NB4 (cell line): Measurements from ENCODE around the gene EPPIN.
A peak's percentile ranks its signal among the peaks of the same experiment; 100 is the strongest.

Source experiments
- DNase-seq: peaks from one replicate; pipeline ENCODE4 v3.0.0; 2010; ENCODE audit warnings: low read depth
- H3K4me3 ChIP-seq: one replicate; pipeline ENCODE4 v1.5.1; 2011; ENCODE audit warnings: mild to moderate bottlenecking, low read depth, low read length, moderate library complexity
- CTCF ChIP-seq: IDR thresholded peaks from one replicate; pipeline ENCODE4 v1.5.1; 2012; ENCODE audit warnings: low read depth, low read length
- MYC ChIP-seq: IDR thresholded peaks from 2 replicates; pipeline ENCODE4 v1.6.1; 2011; ENCODE audit warnings: low read depth, low read length
- POLR2A ChIP-seq: IDR thresholded peaks from 2 replicates; pipeline ENCODE4 v1.6.1; 2011; ENCODE audit warnings: mild to moderate bottlenecking; ENCODE audit not compliant: insufficient read length; ENCODE audit errors: extremely low read depth

EPPIN gene

GRCh38 chr20:45495501-45495941, 51.7 kb downstream of the EPPIN start:
- DNase-seq, result peak; percentile 39
- TF ChIP-seq MYC (no peak), CTCF (no peak), POLR2A (no peak)
- H3K4me3 ChIP-seq, result no peak overlapping the region
